BE2C (cell line): ENCODE data around the gene LZTFL1.

Experiments used
- DNase-seq: peaks from one replicate; pipeline ENCODE4 v3.0.0-alpha.2; 2020
- H3K27me3 ChIP-seq: fragments of 250-450 bp; sonication (Bioruptor Pico); 2 replicates; pipeline ENCODE4 v1.5.1; 2020; ENCODE audit warnings: mild to moderate bottlenecking
- H3K36me3 ChIP-seq: fragments of 250-450 bp; sonication (Bioruptor Pico); 2 replicates; pipeline ENCODE4 v1.5.1; 2020; ENCODE audit warnings: mild to moderate bottlenecking
- H3K4me1 ChIP-seq: fragments of 250-450 bp; sonication (Bioruptor Pico); 2 replicates; pipeline ENCODE4 v1.5.1; 2020
- H3K4me3 ChIP-seq: 2 replicates; pipeline ENCODE4 v1.5.1; 2011; ENCODE audit warnings: low read depth, low read length
- H3K9me3 ChIP-seq: fragments of 250-450 bp; sonication (Bioruptor Pico); 2 replicates; pipeline ENCODE4 v1.5.1; 2020
- CTCF ChIP-seq: IDR thresholded peaks from 2 replicates; pipeline ENCODE4 v1.5.1; 2012; ENCODE audit warnings: mild to moderate bottlenecking, low read depth, low read length

The LZTFL1 gene

GRCh38 chr3:45781841-45782240 is 60.1 kb downstream of the LZTFL1 start:
- no peaks in the 10 kb centered on the region for H3K4me1 ChIP-seq
- no peak overlapping the region for H3K4me3 ChIP-seq
- DNase-seq, result no peak
- no peak for TF ChIP-seq CTCF
- H3K9me3 ChIP-seq, result no peaks in the 10 kb centered on the region
- H3K27me3 ChIP-seq, result no peaks in the 10 kb centered on the region
- no peaks in the 10 kb centered on the region for H3K36me3 ChIP-seq

DNA sequence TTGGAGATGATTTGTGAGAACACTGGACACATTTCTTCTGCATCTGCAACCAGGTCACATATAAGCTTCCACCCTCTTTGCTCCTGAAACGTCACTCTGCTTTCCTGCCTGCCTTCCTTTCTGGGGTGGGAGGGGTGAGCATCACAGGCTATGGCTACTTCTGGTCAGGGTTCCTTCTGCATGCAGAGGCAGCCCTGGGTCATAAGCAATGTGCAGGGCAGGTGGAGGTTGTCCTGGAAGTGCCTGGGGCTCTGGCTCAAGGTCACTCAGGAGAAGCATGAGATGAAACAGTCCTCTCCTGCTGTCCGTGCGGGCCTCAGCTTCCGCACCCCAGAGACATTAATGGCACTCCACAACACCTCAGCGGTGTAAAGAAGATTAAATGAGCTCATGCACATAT is 60.6 kb downstream of the LZTFL1 start:
- Histone ChIP-seq H3K27me3 (no peaks in the 10 kb centered on the region), H3K4me3 (no peak overlapping the region), H3K36me3 (no peaks in the 10 kb centered on the region), H3K9me3 (no peaks in the 10 kb centered on the region), H3K4me1 (no peaks in the 10 kb centered on the region)
- DNase-seq, result no peak
- TF ChIP-seq CTCF, result no peak

- Histone ChIP-seq H3K4me3 (no peak overlapping the region), H3K36me3 (no peaks in the 10 kb centered on the region), H3K4me1 (no peaks in the 10 kb centered on the region), H3K9me3 (no peaks in the 10 kb centered on the region), H3K27me3 (no peaks in the 10 kb centered on the region)
- no peak for DNase-seq
- no peak for TF ChIP-seq CTCF
Observed at GRCh38 chr3:45779746-45780735, 61.9 kb downstream of the LZTFL1 start.

- Histone ChIP-seq H3K4me3 (no peak overlapping the region), H3K4me1 (no peaks in the 10 kb centered on the region), H3K9me3 (no peaks in the 10 kb centered on the region), H3K36me3 (no peaks in the 10 kb centered on the region), H3K27me3 (no peaks in the 10 kb centered on the region)
- no peak for DNase-seq
- TF ChIP-seq CTCF, result no peak
Observed at GRCh38 chr3:45778761-45779201, 63.1 kb downstream of the LZTFL1 start.

GRCh38 chr3:45777746-45778386 is 64.1 kb downstream of the LZTFL1 start:
- no peak overlapping the region for H3K4me3 ChIP-seq
- H3K36me3 ChIP-seq, result no peaks in the 10 kb centered on the region
- TF ChIP-seq CTCF, result no peak
- H3K9me3 ChIP-seq, result no peaks in the 10 kb centered on the region
- H3K27me3 ChIP-seq, result no peaks in the 10 kb centered on the region
- DNase-seq, result no peak
- H3K4me1 ChIP-seq, result no peaks in the 10 kb centered on the region

DNA sequence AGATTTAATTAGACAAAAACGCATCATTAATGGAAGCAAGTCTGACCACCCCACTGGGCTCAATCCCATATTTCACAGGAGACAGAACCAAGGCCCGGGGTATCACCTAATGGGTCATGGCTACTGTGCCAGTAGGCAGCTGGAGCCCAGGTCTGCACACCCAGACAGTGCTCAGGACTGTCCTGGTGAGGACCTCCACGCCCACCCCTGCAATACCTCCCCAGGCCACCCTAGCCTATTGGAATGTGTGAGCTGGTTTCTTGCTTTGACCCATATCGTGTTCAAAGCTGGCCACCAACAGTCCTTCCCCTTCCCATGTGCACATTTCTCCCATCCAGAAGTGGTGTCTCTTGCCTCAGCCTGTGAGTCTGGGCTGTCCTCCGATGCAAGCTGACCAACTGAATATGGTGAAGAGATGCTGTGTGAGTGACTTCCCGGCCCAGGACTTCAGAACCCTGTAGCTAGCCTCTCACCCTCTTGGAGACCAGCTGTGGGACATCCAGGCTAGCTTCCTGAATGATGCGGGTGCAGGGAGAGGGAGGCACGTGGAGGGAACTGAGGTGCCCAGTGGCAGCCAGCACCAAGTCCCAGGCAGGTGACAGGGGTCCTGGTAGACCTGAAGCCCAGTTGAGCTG is 64.7 kb downstream of the LZTFL1 start:
- no peak for DNase-seq
- H3K27me3 ChIP-seq, result no peaks in the 10 kb centered on the region
- no peaks in the 10 kb centered on the region for H3K4me1 ChIP-seq
- TF ChIP-seq CTCF, result no peak
- no peaks in the 10 kb centered on the region for H3K36me3 ChIP-seq
- no peak overlapping the region for H3K4me3 ChIP-seq
- H3K9me3 ChIP-seq, result no peaks in the 10 kb centered on the region
